Measurements from ENCODE around the gene NQO1.
"Not testable (repeated sequence)": the region's sequence is repeated elsewhere in the genome, so short reads cannot be mapped to it uniquely, and the experiment has no call there.

NQO1 gene

GRCh38 chr16:69726313-69727060 is at the start of gene NQO1:
Gene NQO1 (minus strand): TSS chr16:69726560. CDS start chr16:69726439, 121 bp downstream.
- DNase-seq, result peak; percentile 99

GRCh38 chr16:69775563-69775962 is 49.2 kb upstream of the NQO1 start:
- no peak for DNase-seq

More at GRCh38 chr16:69726313-69727060, at the start of gene NQO1:
- in situ Hi-C loops (cut with HindIII; ENCODE audit: low pct_ligation_motif_present, low pct_unique_long_range_greater_than_20kb, low sequenced_read_pairs), result no loop called here

GRCh38 chr16:69773260-69773947 is 47.0 kb upstream of the NQO1 start:
- in situ Hi-C loops (cut with HindIII; ENCODE audit: low pct_ligation_motif_present, low pct_unique_long_range_greater_than_20kb, low sequenced_read_pairs), result no loop called here
- no peak for DNase-seq

More at GRCh38 chr16:69775563-69775962, 49.2 kb upstream of the NQO1 start:
- in situ Hi-C loops (cut with HindIII; ENCODE audit: low pct_ligation_motif_present, low pct_unique_long_range_greater_than_20kb, low sequenced_read_pairs), result no loop called here

GRCh38 chr16:69771651-69771967 is 45.2 kb upstream of the NQO1 start:
- DNase-seq, result no peak
- in situ Hi-C loops (cut with HindIII; ENCODE audit: low pct_ligation_motif_present, low pct_unique_long_range_greater_than_20kb, low sequenced_read_pairs), result no loop called here

GRCh38 chr16:69769404-69769803 is 43.0 kb upstream of the NQO1 start:
- DNase-seq, result no peak
- in situ Hi-C loops (cut with HindIII; ENCODE audit: low pct_ligation_motif_present, low pct_unique_long_range_greater_than_20kb, low sequenced_read_pairs), result no loop called here

GRCh38 chr16:69768666-69769065 is 42.3 kb upstream of the NQO1 start:
- in situ Hi-C loops (cut with HindIII; ENCODE audit: low pct_ligation_motif_present, low pct_unique_long_range_greater_than_20kb, low sequenced_read_pairs), result no loop called here
- DNase-seq, result no peak

- in situ Hi-C loops (cut with HindIII; ENCODE audit: low pct_ligation_motif_present, low pct_unique_long_range_greater_than_20kb, low sequenced_read_pairs), result no loop called here
- no peak for DNase-seq
Observed at GRCh38 chr16:69767459-69768229, 41.3 kb upstream of the NQO1 start.

GRCh38 chr16:69763599-69763942 is 37.2 kb upstream of the NQO1 start:
- no peak for DNase-seq
- in situ Hi-C loops (cut with HindIII; ENCODE audit: low pct_ligation_motif_present, low pct_unique_long_range_greater_than_20kb, low sequenced_read_pairs), result no loop called here

GRCh38 chr16:69762814-69763598 is 36.6 kb upstream of the NQO1 start:
- in situ Hi-C loops (cut with HindIII; ENCODE audit: low pct_ligation_motif_present, low pct_unique_long_range_greater_than_20kb, low sequenced_read_pairs), result no loop called here
- peak; percentile 52 for DNase-seq

- DNase-seq, result peak; percentile 89
- in situ Hi-C loops (cut with HindIII; ENCODE audit: low pct_ligation_motif_present, low pct_unique_long_range_greater_than_20kb, low sequenced_read_pairs), result no loop called here
Observed at GRCh38 chr16:69761983-69762813, 35.8 kb upstream of the NQO1 start, which contains the start of gene WWP2. Gene WWP2 (plus strand): TSS chr16:69762332. CDS start chr16:69787011, 24,679 bp downstream.

GRCh38 chr16:69757375-69757774 is 31.0 kb upstream of the NQO1 start:
- in situ Hi-C loops (cut with HindIII; ENCODE audit: low pct_ligation_motif_present, low pct_unique_long_range_greater_than_20kb, low sequenced_read_pairs); DNase-seq: not testable (repeated sequence)

- in situ Hi-C loops (cut with HindIII; ENCODE audit: low pct_ligation_motif_present, low pct_unique_long_range_greater_than_20kb, low sequenced_read_pairs), result no loop called here
- no peak for DNase-seq
Observed at GRCh38 chr16:69756705-69757104, 30.3 kb upstream of the NQO1 start.

- peak; percentile 98 for DNase-seq
- in situ Hi-C loops (cut with HindIII; ENCODE audit: low pct_ligation_motif_present, low pct_unique_long_range_greater_than_20kb, low sequenced_read_pairs), result no loop called here
Observed at GRCh38 chr16:69754469-69755310, 28.3 kb upstream of the NQO1 start, which contains the start of gene NOB1. Gene NOB1 (minus strand): TSS chr16:69754926. CDS start chr16:69754910, 16 bp downstream.

GRCh38 chr16:69754143-69754468 is 27.7 kb upstream of the NQO1 start:
- DNase-seq, result no peak
- in situ Hi-C loops (cut with HindIII; ENCODE audit: low pct_ligation_motif_present, low pct_unique_long_range_greater_than_20kb, low sequenced_read_pairs), result no loop called here

- DNase-seq, result no peak
- in situ Hi-C loops (cut with HindIII; ENCODE audit: low pct_ligation_motif_present, low pct_unique_long_range_greater_than_20kb, low sequenced_read_pairs), result no loop called here
Observed at GRCh38 chr16:69748694-69749345, 22.5 kb upstream of the NQO1 start.

GRCh38 chr16:69747115-69747514 is 20.8 kb upstream of the NQO1 start:
- in situ Hi-C loops (cut with HindIII; ENCODE audit: low pct_ligation_motif_present, low pct_unique_long_range_greater_than_20kb, low sequenced_read_pairs), result no loop called here
- DNase-seq, result no peak

GRCh38 chr16:69745959-69746358 is 19.6 kb upstream of the NQO1 start:
- no peak for DNase-seq
- in situ Hi-C loops (cut with HindIII; ENCODE audit: low pct_ligation_motif_present, low pct_unique_long_range_greater_than_20kb, low sequenced_read_pairs), result no loop called here

All from ACHN (cell line).